ENCODE results near the gene TSPAN19. TPM values are rescaled to one million over a fixed set of nuclear protein-coding genes. Genes with fewer than 3 reads are reported as not detected.

TSPAN19 gene
- total and polyA plus RNA-seq, 2 donors (not counting 3 experiments of a cell fraction or from before 2014, with no cell fraction given), result not detected

DNA sequence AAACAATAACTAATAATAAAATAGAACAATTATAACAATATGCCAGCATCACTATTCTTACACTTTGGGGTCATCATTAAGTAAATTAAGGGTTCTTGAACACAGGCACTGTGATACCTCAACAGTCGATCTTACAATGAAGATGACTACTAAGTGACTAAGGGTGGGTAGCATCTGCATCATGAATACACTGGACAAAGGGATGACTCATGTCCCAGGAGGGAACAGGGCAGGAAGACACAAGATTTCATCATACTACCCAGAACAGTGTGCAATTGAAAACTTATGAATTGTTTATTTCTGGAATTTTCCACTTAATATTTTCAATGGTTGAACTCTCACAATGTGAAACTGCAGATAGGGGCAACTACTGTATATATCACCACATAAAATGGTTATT lies 19.7 kb downstream of the TSPAN19 start:
- Histone ChIP-seq H3K9me1 (replicated peaks; ENCODE audit: control insufficient read depth, extremely low read depth, insufficient read depth, low read length) (no peaks in the 10 kb centered on the region), H3K79me2 (ENCODE audit: control insufficient read depth, insufficient read depth, low read length) (no peaks in the 10 kb centered on the region), H3K27ac (ENCODE audit: insufficient read depth, low read depth, low read length) (no peak overlapping the region), H3K27me3 (ENCODE audit: control insufficient read depth in 2 of 2, insufficient read depth in 2 of 2, low read length in 2 of 2) (no peaks in the 10 kb centered on the region), H3K4me3 (replicated peaks in 1 of 3; ENCODE audit: insufficient read depth in 1 of 3, low read depth in 1 of 3, low read length in 3 of 3) (no peak overlapping the region), H3K9ac (replicated peaks; ENCODE audit: extremely low read depth, insufficient read depth, low read length) (no peak overlapping the region), H3K4me2 (ENCODE audit: insufficient read depth, low read length) (no peak overlapping the region), H3K36me3 (ENCODE audit: control insufficient read depth in 2 of 2, extremely low read depth in 1 of 2, insufficient read depth in 2 of 2, low read length in 2 of 2) (no peaks in the 10 kb centered on the region), H2AFZ (ENCODE audit: low read depth, low read length) (no peak overlapping the region), H3K4me1 (ENCODE audit: control insufficient read depth, extremely low read depth, insufficient read depth, low read length) (peaks cover 6% of the 10 kb centered on the region), H4K20me1 (replicated peaks; ENCODE audit: control insufficient read depth, extremely low read depth, insufficient read depth, low read length) (no peaks in the 10 kb centered on the region), H3K9me3 (replicated peaks; ENCODE audit: control insufficient read depth, insufficient read depth, low read length) (no peaks in the 10 kb centered on the region)
- BruUV-seq (replicated peaks), result no TSS peak
- dilution Hi-C loops (cut with MboI; ENCODE audit: extremely low pct_ligation_motif_present, low sequenced_read_pairs), result no loop called here
- CTCF ChIA-PET, result no interaction called here
- TF ChIP-seq, protein P1, sequence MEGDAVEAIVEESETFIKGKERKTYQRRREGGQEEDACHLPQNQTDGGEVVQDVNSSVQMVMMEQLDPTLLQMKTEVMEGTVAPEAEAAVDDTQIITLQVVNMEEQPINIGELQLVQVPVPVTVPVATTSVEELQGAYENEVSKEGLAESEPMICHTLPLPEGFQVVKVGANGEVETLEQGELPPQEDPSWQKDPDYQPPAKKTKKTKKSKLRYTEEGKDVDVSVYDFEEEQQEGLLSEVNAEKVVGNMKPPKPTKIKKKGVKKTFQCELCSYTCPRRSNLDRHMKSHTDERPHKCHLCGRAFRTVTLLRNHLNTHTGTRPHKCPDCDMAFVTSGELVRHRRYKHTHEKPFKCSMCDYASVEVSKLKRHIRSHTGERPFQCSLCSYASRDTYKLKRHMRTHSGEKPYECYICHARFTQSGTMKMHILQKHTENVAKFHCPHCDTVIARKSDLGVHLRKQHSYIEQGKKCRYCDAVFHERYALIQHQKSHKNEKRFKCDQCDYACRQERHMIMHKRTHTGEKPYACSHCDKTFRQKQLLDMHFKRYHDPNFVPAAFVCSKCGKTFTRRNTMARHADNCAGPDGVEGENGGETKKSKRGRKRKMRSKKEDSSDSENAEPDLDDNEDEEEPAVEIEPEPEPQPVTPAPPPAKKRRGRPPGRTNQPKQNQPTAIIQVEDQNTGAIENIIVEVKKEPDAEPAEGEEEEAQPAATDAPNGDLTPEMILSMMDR (IDR thresholded peaks at IDR 0.05; ENCODE audit: extremely low read depth in 1 of 2, insufficient read depth in 1 of 2, low read depth in 1 of 2, low read length in 2 of 2), result no peak
- TF ChIP-seq FOS (IDR thresholded peaks at IDR 0.05; ENCODE audit: borderline replicate concordance, insufficient read depth, low read length) (peak; percentile 95), JUN (IDR thresholded peaks at IDR 0.05; ENCODE audit: borderline replicate concordance, insufficient read depth, insufficient read length, low read depth) (peak; percentile 61)
- POLR2A ChIA-PET, result no interaction called here
- intact Hi-C loops (cut with micrococcal nuclease), result no loop called here
- DNase-seq (ENCODE audit: low read depth, low spot score) (peak; percentile 67), FAIRE-seq (peak; percentile 33)

GRCh38 chr12:85007836-85008235 lies 28.2 kb downstream of the TSPAN19 start:
- Histone ChIP-seq H3K4me1 (ENCODE audit: control insufficient read depth, extremely low read depth, insufficient read depth, low read length) (no peaks in the 10 kb centered on the region), H4K20me1 (replicated peaks; ENCODE audit: control insufficient read depth, extremely low read depth, insufficient read depth, low read length) (no peaks in the 10 kb centered on the region), H2AFZ (ENCODE audit: low read depth, low read length) (no peak overlapping the region), H3K36me3 (ENCODE audit: control insufficient read depth in 2 of 2, extremely low read depth in 1 of 2, insufficient read depth in 2 of 2, low read length in 2 of 2) (no peaks in the 10 kb centered on the region), H3K79me2 (ENCODE audit: control insufficient read depth, insufficient read depth, low read length) (no peaks in the 10 kb centered on the region), H3K9me3 (replicated peaks; ENCODE audit: control insufficient read depth, insufficient read depth, low read length) (no peaks in the 10 kb centered on the region), H3K9ac (replicated peaks; ENCODE audit: extremely low read depth, insufficient read depth, low read length) (no peak overlapping the region), H3K4me2 (ENCODE audit: insufficient read depth, low read length) (no peak overlapping the region), H3K4me3 (replicated peaks in 1 of 3; ENCODE audit: insufficient read depth in 1 of 3, low read depth in 1 of 3, low read length in 3 of 3) (no peak overlapping the region), H3K27me3 (ENCODE audit: control insufficient read depth in 2 of 2, insufficient read depth in 2 of 2, low read length in 2 of 2) (no peaks in the 10 kb centered on the region), H3K27ac (ENCODE audit: insufficient read depth, low read depth, low read length) (no peak overlapping the region), H3K9me1 (replicated peaks; ENCODE audit: control insufficient read depth, extremely low read depth, insufficient read depth, low read length) (no peaks in the 10 kb centered on the region)
- intact Hi-C loops (cut with micrococcal nuclease), result no loop called here
- POLR2A ChIA-PET, result no interaction called here
- no peak for TF ChIP-seq POLR2AphosphoS5 (IDR thresholded peaks at IDR 0.05; ENCODE audit: insufficient read depth, low read depth, low read length)
- no peak for TF ChIP-seq EZH2 (IDR thresholded peaks at IDR 0.05; ENCODE audit: borderline replicate concordance, low read depth, low read length, severe bottlenecking)
- no peak for TF ChIP-seq JUN (IDR thresholded peaks at IDR 0.05; ENCODE audit: borderline replicate concordance, insufficient read depth, insufficient read length, low read depth)
- CTCF ChIA-PET, result interaction anchor here (0.6 to 1.7 kb wide), 5 partner anchors 10 to 22 kb away, joined by 3 to 5 read pairs (median 3); no protein-coding TSS in a partner anchor
- dilution Hi-C loops (cut with MboI; ENCODE audit: extremely low pct_ligation_motif_present, low sequenced_read_pairs), result no loop called here
- peak; percentile 61 for DNase-seq (ENCODE audit: low read depth, low spot score)
- no TSS peak for BruUV-seq (replicated peaks)
- FAIRE-seq, result no peak
